ENCODE data around the gene CAMK1D. TPM values are rescaled to one million over a fixed set of nuclear protein-coding genes. Genes with fewer than 3 reads are reported as not detected.

CAMK1D gene
- total and polyA plus RNA-seq, 2 experiments from 2014 or later, result 4.6 to 7.2 TPM

GRCh38 chr10:12661671-12662070 is 312.3 kb downstream of the CAMK1D start (continued):
- TF ChIP-seq STAT1 (IDR thresholded peaks at IDR 0.05; ENCODE audit: unreplicated experiment), result no peak
- no peak for TF ChIP-seq EZH2phosphoT487 (IDR thresholded peaks at IDR 0.05; ENCODE audit: unreplicated experiment)
- no peak for TF ChIP-seq ZNF331 (CRISPR knock-in tag; IDR thresholded peaks at IDR 0.05; ENCODE audit: low read depth)

- H3K9me2 ChIP-seq (ENCODE audit: insufficient read depth), result no peaks in the 10 kb centered on the region
Measured at GRCh38 chr10:12663863-12664262, 314.5 kb downstream of the CAMK1D start.

DNA sequence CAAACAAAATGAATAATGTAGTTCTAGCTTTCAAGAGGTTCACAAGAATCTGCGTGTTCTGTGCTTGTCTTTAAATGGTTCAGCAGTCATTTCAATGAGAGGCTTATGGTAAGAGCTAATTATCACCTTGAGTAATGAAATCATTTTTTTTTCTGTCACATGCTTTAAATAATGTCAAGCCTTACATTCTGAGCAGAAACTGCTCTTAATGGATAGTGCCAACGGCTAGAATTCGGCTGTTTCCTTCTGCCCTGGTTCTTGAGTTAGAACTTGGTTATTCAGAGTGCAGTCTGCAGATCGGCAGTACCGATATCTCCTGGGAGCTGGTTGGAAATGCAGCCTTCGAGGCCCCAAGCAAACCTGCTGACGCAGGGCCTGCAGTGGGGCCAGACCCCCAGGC is 316.2 kb downstream of the CAMK1D start:
- DNase-seq (ENCODE audit: low spot score) (no peak), ATAC-seq (no peak)
- peaks cover 4% of the 10 kb centered on the region; the same call in 1 of the 3 replicates for H3K4me1 Mint-ChIP-seq
- Histone ChIP-seq H3K4me2 (no peak overlapping the region), H3K36me3 (ENCODE audit: insufficient read depth) (no peaks in the 10 kb centered on the region), H4K20me1 (replicated peaks; ENCODE audit: insufficient read depth) (no peaks in the 10 kb centered on the region; the same call in 1 of the 2 replicates), H3K9me2 (ENCODE audit: insufficient read depth) (no peaks in the 10 kb centered on the region), H3K4me1 (ENCODE audit: insufficient read depth) (no peaks in the 10 kb centered on the region), H3K79me2 (replicated peaks; ENCODE audit: insufficient read depth) (no peaks in the 10 kb centered on the region), H3K27ac (ENCODE audit: low read depth) (no peak overlapping the region), H2AFZ (no peak overlapping the region), H3F3A (replicated peaks; ENCODE audit: low read depth) (no peaks in the 10 kb centered on the region), H3K4me3 (no peak overlapping the region), H3K27me3 (ENCODE audit: insufficient read depth) (no peaks in the 10 kb centered on the region)
- no peaks in the 10 kb centered on the region for H3K27me3 Mint-ChIP-seq (ENCODE audit: insufficient read depth, low read depth, poor library complexity)
- peaks cover 4% of the 10 kb centered on the region for H3K9me3 Mint-ChIP-seq
- H3K4me3 Mint-ChIP-seq, result no peak overlapping the region
- H3K27ac Mint-ChIP-seq, result no peak overlapping the region
- H3K36me3 Mint-ChIP-seq (ENCODE audit: low read depth), result no peaks in the 10 kb centered on the region
- TF ChIP-seq, protein P1, sequence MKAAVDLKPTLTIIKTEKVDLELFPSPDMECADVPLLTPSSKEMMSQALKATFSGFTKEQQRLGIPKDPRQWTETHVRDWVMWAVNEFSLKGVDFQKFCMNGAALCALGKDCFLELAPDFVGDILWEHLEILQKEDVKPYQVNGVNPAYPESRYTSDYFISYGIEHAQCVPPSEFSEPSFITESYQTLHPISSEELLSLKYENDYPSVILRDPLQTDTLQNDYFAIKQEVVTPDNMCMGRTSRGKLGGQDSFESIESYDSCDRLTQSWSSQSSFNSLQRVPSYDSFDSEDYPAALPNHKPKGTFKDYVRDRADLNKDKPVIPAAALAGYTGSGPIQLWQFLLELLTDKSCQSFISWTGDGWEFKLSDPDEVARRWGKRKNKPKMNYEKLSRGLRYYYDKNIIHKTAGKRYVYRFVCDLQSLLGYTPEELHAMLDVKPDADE (IDR thresholded peaks at IDR 0.05), result no peak
- TF ChIP-seq STAT1 (IDR thresholded peaks at IDR 0.05; ENCODE audit: unreplicated experiment), result no peak
- TF ChIP-seq CREB1 (CRISPR knock-in tag; IDR thresholded peaks at IDR 0.05; ENCODE audit: low read depth), result no peak

More at GRCh38 chr10:12663863-12664262, 314.5 kb downstream of the CAMK1D start:
- H3K4me3 Mint-ChIP-seq, result no peak overlapping the region
- H3K27ac ChIP-seq (ENCODE audit: low read depth), result no peak overlapping the region
- no peaks in the 10 kb centered on the region for H3K4me1 ChIP-seq (ENCODE audit: insufficient read depth)
- no peaks in the 10 kb centered on the region for H3K36me3 ChIP-seq (ENCODE audit: insufficient read depth)
- H3K27me3 ChIP-seq (ENCODE audit: insufficient read depth), result no peaks in the 10 kb centered on the region
- no peaks in the 10 kb centered on the region for H3K36me3 Mint-ChIP-seq (ENCODE audit: low read depth)
- no peak for TF ChIP-seq ZNF114 (CRISPR knock-in tag; IDR thresholded peaks at IDR 0.05)
- no peak for TF ChIP-seq STAT1 (IDR thresholded peaks at IDR 0.05; ENCODE audit: unreplicated experiment)
- TF ChIP-seq ZNF331 (CRISPR knock-in tag; IDR thresholded peaks at IDR 0.05; ENCODE audit: low read depth), result no peak
- no peak for TF ChIP-seq CREB1 (CRISPR knock-in tag; IDR thresholded peaks at IDR 0.05; ENCODE audit: low read depth)
- H3K4me2 ChIP-seq, result no peak overlapping the region
- no peak overlapping the region for H2AFZ ChIP-seq
- no peak overlapping the region for H3K4me3 ChIP-seq
- DNase-seq (ENCODE audit: low spot score) (no peak), ATAC-seq (no peak)
- H3K4me1 Mint-ChIP-seq, result peaks cover 4% of the 10 kb centered on the region; the same call in 1 of the 3 replicates
- H3F3A ChIP-seq (replicated peaks; ENCODE audit: low read depth), result no peaks in the 10 kb centered on the region
- H3K27me3 Mint-ChIP-seq (ENCODE audit: insufficient read depth, low read depth, poor library complexity), result no peaks in the 10 kb centered on the region
- H3K9me3 Mint-ChIP-seq, result no peaks in the 10 kb centered on the region; the same call in 2 of the 3 replicates
- no peaks in the 10 kb centered on the region for H3K79me2 ChIP-seq (replicated peaks; ENCODE audit: insufficient read depth)
- no peaks in the 10 kb centered on the region; the same call in 1 of the 2 replicates for H4K20me1 ChIP-seq (replicated peaks; ENCODE audit: insufficient read depth)
- no peak overlapping the region for H3K27ac Mint-ChIP-seq

- no peak for DNase-seq (ENCODE audit: low spot score)
- H3K4me3 Mint-ChIP-seq, result no peak overlapping the region
- TF ChIP-seq EZH2 (IDR thresholded peaks at IDR 0.05; ENCODE audit: low read depth, unreplicated experiment) (no peak), REST (IDR thresholded peaks at IDR 0.05; ENCODE audit: unreplicated experiment) (no peak), ZNF114 (CRISPR knock-in tag; IDR thresholded peaks at IDR 0.05) (no peak), CREB1 (CRISPR knock-in tag; IDR thresholded peaks at IDR 0.05; ENCODE audit: low read depth) (no peak), STAT1 (IDR thresholded peaks at IDR 0.05; ENCODE audit: unreplicated experiment) (no peak), JUNB (IDR thresholded peaks at IDR 0.05; ENCODE audit: unreplicated experiment) (no peak), POLR2AphosphoS5 (IDR thresholded peaks at IDR 0.05; ENCODE audit: low read depth) (no peak)
- TF ChIP-seq, protein P2, sequence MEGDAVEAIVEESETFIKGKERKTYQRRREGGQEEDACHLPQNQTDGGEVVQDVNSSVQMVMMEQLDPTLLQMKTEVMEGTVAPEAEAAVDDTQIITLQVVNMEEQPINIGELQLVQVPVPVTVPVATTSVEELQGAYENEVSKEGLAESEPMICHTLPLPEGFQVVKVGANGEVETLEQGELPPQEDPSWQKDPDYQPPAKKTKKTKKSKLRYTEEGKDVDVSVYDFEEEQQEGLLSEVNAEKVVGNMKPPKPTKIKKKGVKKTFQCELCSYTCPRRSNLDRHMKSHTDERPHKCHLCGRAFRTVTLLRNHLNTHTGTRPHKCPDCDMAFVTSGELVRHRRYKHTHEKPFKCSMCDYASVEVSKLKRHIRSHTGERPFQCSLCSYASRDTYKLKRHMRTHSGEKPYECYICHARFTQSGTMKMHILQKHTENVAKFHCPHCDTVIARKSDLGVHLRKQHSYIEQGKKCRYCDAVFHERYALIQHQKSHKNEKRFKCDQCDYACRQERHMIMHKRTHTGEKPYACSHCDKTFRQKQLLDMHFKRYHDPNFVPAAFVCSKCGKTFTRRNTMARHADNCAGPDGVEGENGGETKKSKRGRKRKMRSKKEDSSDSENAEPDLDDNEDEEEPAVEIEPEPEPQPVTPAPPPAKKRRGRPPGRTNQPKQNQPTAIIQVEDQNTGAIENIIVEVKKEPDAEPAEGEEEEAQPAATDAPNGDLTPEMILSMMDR (conservative IDR thresholded peaks at IDR 0.05; ENCODE audit: low read depth in 2 of 2), result no peak
Measured at GRCh38 chr10:12667052-12667451, 317.7 kb downstream of the CAMK1D start.

More at GRCh38 chr10:12667052-12667451, 317.7 kb downstream of the CAMK1D start:
- Mint-ChIP-seq H3K9me3 (peaks cover 7% of the 10 kb centered on the region), H3K27me3 (ENCODE audit: insufficient read depth, low read depth, poor library complexity) (no peaks in the 10 kb centered on the region), H3K4me1 (peaks cover 4% of the 10 kb centered on the region; the same call in 1 of the 3 replicates), H3K27ac (no peak overlapping the region), H3K36me3 (ENCODE audit: low read depth) (no peaks in the 10 kb centered on the region)
- no peak overlapping the region for H3K4me2 ChIP-seq
- no peak overlapping the region for H3K4me3 ChIP-seq
- H2AFZ ChIP-seq, result no peak overlapping the region
- no peaks in the 10 kb centered on the region for H3K27me3 ChIP-seq (ENCODE audit: insufficient read depth)
- H3K4me1 ChIP-seq (ENCODE audit: insufficient read depth), result no peaks in the 10 kb centered on the region
- H3K27ac ChIP-seq (ENCODE audit: low read depth), result no peak overlapping the region
- H3K79me2 ChIP-seq (replicated peaks; ENCODE audit: insufficient read depth), result no peaks in the 10 kb centered on the region
- H3K36me3 ChIP-seq (ENCODE audit: insufficient read depth), result no peaks in the 10 kb centered on the region
- H3K9me2 ChIP-seq (ENCODE audit: insufficient read depth), result no peaks in the 10 kb centered on the region
- no peaks in the 10 kb centered on the region; the same call in 1 of the 2 replicates for H4K20me1 ChIP-seq (replicated peaks; ENCODE audit: insufficient read depth)
- ATAC-seq, result no peak
- no peaks in the 10 kb centered on the region for H3F3A ChIP-seq (replicated peaks; ENCODE audit: low read depth)
